Ascending aorta (tissue), 2 donors: Measurements from ENCODE around the gene S100B. TPM values are rescaled to one million over a fixed set of nuclear protein-coding genes. Genes with fewer than 3 reads are reported as not detected.
A peak's percentile ranks its signal among the peaks of the same experiment; 100 is the strongest.
"Not testable (repeated sequence)": the region's sequence is repeated elsewhere in the genome, so short reads cannot be mapped to it uniquely, and the experiment has no call there.

ENCODE experiments used
- DNase-seq, 2 donors: peaks; one replicate each; pipeline ENCODE4 v3.0.0-alpha.2; 2019; ENCODE audit warnings: low spot score in 2 of 2
- H3K27ac ChIP-seq, 2 donors: fragments of 200-600 bp; sonication (generic); one replicate each; pipeline ENCODE4 v1.5.1; 2016 to 2017; ENCODE audit warnings: mild to moderate bottlenecking in 1 of 2
- H3K27me3 ChIP-seq: fragments of 200-600 bp; sonication (generic); one replicate; pipeline ENCODE4 v1.5.1; 2017
- H3K36me3 ChIP-seq, 2 donors: fragments of 200-600 bp; sonication (generic); one replicate each; pipeline ENCODE4 v1.5.1; 2016
- H3K4me1 ChIP-seq, 2 donors: fragments of 200-600 bp; sonication (generic); one replicate each; pipeline ENCODE4 v1.5.1; 2016 to 2017; ENCODE audit warnings: mild to moderate bottlenecking in 1 of 2
- H3K4me3 ChIP-seq, 2 donors: fragments of 200-600 bp; sonication (generic); one replicate each; pipeline ENCODE4 v1.5.1; 2016 to 2017; ENCODE audit warnings: mild to moderate bottlenecking in 1 of 2
- H3K9me3 ChIP-seq, 2 donors: fragments of 200-600 bp; sonication (generic); one replicate each; pipeline ENCODE4 v1.5.1; 2016
- intact Hi-C: fragments of 100-400 bp; cut with DNase I; formaldehyde crosslinking; loops from one replicate; pipeline ENCODE4 v1.15.1; 2023
- total RNA-seq: library from RNA; depleted of rRNA; stranded (reverse); fragments of >200 nt; gene quantifications from one replicate; pipeline ENCODE4 v1.1.0, GENCODE V29; 2016
- TF ChIP-seq, protein P1 (sequence below), 3 experiments: fragments of 200-600 bp in 2 of 3; fragments of 450-650 bp in 1 of 3; sonication (generic) in 2 of 3; IDR thresholded peaks; one replicate each; pipeline ENCODE4 v1.5.1; 2016 to 2019; ENCODE audit warnings: antibody characterized with exemption in 3 of 3, mild to moderate bottlenecking in 1 of 3, moderate library complexity in 1 of 3

Gene S100B
- total RNA-seq, 1 donor from 2014 or later: 0.53 TPM

DNA sequence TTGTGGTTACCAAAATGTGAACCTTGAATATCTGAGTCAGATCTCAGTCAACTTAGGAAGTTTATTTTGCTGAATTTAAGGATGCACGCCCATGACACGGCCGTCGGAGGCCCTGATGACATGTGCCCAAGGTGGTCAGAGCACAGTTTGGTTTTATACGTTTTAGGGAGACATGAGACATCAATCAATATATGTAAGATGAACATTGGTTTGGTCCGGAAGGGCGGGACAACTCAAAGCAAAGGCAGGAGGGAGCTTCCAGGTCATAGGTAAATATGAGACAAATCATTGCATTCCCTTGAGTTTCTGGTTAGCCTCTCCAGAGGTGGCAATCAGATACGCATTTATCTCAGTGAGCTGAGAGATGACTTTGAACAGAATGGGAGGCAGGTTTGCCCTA lies 29.5 kb upstream of the S100B start:
- DNase-seq: no peak
- Histone ChIP-seq H3K27ac (peak overlapping the region; percentile 98 to 99), H3K36me3 (no peaks in the 10 kb centered on the region), H3K4me1 (peaks cover 3 to 20% of the 10 kb centered on the region in 2 donors), H3K27me3 (no peaks in the 10 kb centered on the region), H3K9me3 (no peaks in the 10 kb centered on the region), H3K4me3 (peak overlapping the region; percentile 69 to 90)
- TF ChIP-seq, protein P1, sequence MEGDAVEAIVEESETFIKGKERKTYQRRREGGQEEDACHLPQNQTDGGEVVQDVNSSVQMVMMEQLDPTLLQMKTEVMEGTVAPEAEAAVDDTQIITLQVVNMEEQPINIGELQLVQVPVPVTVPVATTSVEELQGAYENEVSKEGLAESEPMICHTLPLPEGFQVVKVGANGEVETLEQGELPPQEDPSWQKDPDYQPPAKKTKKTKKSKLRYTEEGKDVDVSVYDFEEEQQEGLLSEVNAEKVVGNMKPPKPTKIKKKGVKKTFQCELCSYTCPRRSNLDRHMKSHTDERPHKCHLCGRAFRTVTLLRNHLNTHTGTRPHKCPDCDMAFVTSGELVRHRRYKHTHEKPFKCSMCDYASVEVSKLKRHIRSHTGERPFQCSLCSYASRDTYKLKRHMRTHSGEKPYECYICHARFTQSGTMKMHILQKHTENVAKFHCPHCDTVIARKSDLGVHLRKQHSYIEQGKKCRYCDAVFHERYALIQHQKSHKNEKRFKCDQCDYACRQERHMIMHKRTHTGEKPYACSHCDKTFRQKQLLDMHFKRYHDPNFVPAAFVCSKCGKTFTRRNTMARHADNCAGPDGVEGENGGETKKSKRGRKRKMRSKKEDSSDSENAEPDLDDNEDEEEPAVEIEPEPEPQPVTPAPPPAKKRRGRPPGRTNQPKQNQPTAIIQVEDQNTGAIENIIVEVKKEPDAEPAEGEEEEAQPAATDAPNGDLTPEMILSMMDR (IDR thresholded peaks at IDR 0.05): no peak
- intact Hi-C loops: no loop called here

DNA sequence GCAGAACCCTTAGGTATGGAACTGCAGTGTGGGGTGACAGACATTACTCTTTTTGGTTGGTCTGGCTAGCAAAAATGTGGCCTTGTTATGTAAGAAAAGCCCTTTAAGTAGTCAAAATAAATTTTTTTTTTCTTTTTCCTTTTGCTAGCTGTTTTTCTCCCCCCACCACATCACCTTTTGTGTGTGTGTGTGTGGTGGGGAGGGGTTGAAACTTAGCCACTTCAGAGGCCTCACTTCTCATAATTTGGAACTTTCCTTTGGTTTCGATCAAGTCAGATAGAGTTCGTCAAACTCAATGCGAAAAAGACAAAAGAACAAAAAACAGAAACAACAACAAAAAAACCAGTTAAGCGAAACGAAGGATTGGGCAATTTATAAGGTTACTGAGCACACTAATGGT lies 28.7 kb upstream of the S100B start:
- no peak for DNase-seq
- H3K4me3 ChIP-seq: no peak overlapping the region
- intact Hi-C loops: no loop called here

DNA sequence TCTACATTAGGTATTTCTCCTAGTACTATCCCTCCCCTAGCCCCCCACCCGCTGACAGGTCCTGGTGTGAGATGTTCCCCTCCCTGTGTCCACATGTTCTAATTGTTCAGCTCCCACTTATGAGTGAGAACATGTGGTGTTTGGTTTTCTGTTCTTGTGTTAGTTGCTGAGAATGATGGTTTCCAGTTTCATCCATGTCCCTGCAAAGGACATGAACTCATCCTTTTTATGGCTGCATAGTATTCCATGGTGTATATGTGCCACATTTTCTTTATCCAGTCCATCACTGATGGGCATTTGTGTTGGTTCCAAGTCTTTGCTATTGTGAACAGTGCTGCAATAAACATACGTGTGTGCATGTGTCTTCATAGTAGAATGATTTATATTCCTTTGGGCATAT lies 26.0 kb upstream of the S100B start:
- H3K4me3 ChIP-seq, H3K36me3 ChIP-seq, DNase-seq, intact Hi-C loops, H3K27ac ChIP-seq, H3K4me1 ChIP-seq, H3K27me3 ChIP-seq, H3K9me3 ChIP-seq: not testable (repeated sequence)

More for the DNA sequence above, 28.7 kb upstream of the S100B start:
- Histone ChIP-seq H3K9me3 (no peaks in the 10 kb centered on the region), H3K27ac (no peak overlapping the region), H3K4me1 (peaks cover 0 to 20% of the 10 kb centered on the region in 2 donors), H3K27me3 (no peaks in the 10 kb centered on the region), H3K36me3 (no peaks in the 10 kb centered on the region)
- TF ChIP-seq, protein P1 (IDR thresholded peaks at IDR 0.05): no peak

DNA sequence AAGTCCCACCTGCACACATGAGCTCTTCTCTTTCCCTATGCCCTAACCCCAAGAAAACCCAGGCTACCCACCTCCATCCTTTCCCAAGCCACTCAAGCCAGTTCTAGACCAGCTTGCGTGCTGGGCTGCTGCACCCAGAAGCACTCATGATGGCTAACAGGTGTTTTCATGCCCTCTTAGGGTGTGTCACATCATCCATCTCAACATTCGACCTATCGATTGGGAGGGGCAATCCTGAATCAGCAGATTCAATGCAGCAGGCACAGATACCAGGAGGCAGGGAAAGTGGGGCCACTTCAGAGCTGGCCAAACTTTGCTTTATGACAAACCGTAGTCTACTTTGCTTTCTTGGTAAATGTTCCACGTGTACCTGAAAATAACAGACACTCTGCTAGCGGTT lies 24.0 kb upstream of the S100B start:
- H3K36me3 ChIP-seq: no peaks in the 10 kb centered on the region
- no peaks in the 10 kb centered on the region for H3K27me3 ChIP-seq
- intact Hi-C loops: no loop called here
- H3K4me3 ChIP-seq: no peak overlapping the region
- DNase-seq: no peak
- no peak overlapping the region for H3K27ac ChIP-seq
- H3K4me1 ChIP-seq: no peaks in the 10 kb centered on the region
- H3K9me3 ChIP-seq: peaks cover 0 to 6% of the 10 kb centered on the region in 2 donors
- TF ChIP-seq, protein P1 (IDR thresholded peaks at IDR 0.05): no peak

DNA sequence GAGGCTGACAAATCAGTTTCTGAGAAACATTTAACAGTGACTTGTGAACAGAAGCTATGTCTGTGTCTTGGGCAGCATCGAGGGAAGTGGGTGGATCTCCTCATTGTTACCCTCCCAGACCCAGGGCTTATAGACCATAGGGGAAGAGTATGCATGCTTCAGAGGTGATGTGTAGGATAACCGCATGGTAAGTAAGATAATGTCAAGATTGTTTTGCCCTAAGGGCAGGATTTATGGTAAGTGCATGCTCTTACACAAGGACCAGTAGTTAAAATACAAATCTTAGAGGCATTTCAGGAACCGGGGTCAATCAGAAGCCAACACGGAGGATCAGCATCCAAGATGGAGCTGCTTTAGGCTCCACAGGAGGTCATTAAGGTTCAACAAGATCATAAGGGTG lies 22.8 kb upstream of the S100B start:
- H3K27me3 ChIP-seq: no peaks in the 10 kb centered on the region
- H3K4me3 ChIP-seq: no peak overlapping the region
- TF ChIP-seq, protein P1 (IDR thresholded peaks at IDR 0.05): no peak
- no peaks in the 10 kb centered on the region for H3K36me3 ChIP-seq
- DNase-seq: no peak
- no peak overlapping the region for H3K27ac ChIP-seq
- H3K4me1 ChIP-seq: peaks cover 2 to 4% of the 10 kb centered on the region in 2 donors
- intact Hi-C loops: no loop called here
- peaks cover 0 to 6% of the 10 kb centered on the region in 2 donors for H3K9me3 ChIP-seq

DNA sequence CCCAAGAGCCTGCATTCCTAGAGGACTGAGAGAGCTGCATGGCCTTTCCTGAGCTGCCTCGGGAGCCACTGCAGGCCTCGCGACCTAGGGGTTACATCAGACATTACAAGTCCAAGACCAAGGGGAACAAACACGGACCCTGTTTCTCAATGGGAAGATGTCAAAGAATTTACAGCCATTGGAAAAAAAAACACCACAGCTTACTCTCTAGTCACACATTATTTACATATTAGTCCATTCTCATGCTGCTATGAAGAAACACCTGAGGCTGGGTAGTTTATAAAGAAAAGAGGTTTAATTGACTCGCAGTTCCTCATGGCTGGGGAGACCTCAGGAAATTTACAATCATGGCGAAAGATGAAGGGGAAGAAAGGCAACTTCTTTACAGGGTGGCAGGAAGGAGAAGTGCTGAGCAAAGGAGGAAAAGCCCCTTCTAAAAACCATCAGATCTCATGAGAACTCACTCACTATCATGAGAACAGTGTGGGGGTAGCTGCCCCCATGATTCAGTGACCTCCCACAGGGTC lies 22.2 kb upstream of the S100B start:
- Histone ChIP-seq H3K27ac (no peak overlapping the region), H3K4me1 (peaks cover 3 to 4% of the 10 kb centered on the region in 2 donors), H3K4me3 (no peak overlapping the region), H3K36me3 (no peaks in the 10 kb centered on the region), H3K9me3 (peaks cover 0 to 6% of the 10 kb centered on the region in 2 donors), H3K27me3 (no peaks in the 10 kb centered on the region)
- TF ChIP-seq, protein P1 (IDR thresholded peaks at IDR 0.05): no peak
- intact Hi-C loops: no loop called here
- no peak for DNase-seq
